GM10266 (cell line): ENCODE measurements around the gene TPRN.

Experiments
- DNase-seq: peaks from one replicate; pipeline ENCODE4 v3.0.0; 2012; ENCODE audit errors: extremely low spot score
- TF ChIP-seq, protein P1 (sequence below): IDR thresholded peaks from 2 replicates; pipeline ENCODE4 v1.5.1; 2012; ENCODE audit warnings: mild to moderate bottlenecking, low read depth; ENCODE audit not compliant: control insufficient read depth, insufficient read depth; ENCODE audit errors: missing control alignments

Gene TPRN

DNA sequence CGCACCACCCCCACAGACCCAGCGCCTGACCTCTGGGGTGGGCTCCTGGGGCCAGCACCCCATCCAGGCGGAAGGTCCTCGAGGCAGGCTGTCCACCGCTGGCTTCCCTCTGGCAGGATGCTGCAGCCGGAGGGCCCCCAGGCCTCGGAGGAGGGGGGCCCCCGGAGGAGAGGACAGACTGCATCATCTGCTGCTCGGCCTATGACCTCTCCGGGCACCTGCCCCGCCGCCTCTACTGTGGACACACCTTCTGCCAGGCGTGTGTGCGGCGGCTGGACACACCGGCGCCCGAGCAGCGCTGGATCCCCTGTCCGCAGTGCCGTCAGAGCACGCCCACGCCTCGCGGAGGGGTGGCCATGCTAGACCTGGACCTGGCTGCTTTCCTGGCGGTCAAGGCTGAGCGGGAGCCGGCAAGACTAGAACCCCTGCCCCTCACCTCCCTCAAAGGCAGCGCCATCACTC, 28.0 kb upstream of the TPRN start:
- no peak for DNase-seq
- TF ChIP-seq, protein P1, sequence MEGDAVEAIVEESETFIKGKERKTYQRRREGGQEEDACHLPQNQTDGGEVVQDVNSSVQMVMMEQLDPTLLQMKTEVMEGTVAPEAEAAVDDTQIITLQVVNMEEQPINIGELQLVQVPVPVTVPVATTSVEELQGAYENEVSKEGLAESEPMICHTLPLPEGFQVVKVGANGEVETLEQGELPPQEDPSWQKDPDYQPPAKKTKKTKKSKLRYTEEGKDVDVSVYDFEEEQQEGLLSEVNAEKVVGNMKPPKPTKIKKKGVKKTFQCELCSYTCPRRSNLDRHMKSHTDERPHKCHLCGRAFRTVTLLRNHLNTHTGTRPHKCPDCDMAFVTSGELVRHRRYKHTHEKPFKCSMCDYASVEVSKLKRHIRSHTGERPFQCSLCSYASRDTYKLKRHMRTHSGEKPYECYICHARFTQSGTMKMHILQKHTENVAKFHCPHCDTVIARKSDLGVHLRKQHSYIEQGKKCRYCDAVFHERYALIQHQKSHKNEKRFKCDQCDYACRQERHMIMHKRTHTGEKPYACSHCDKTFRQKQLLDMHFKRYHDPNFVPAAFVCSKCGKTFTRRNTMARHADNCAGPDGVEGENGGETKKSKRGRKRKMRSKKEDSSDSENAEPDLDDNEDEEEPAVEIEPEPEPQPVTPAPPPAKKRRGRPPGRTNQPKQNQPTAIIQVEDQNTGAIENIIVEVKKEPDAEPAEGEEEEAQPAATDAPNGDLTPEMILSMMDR: no peak

DNA sequence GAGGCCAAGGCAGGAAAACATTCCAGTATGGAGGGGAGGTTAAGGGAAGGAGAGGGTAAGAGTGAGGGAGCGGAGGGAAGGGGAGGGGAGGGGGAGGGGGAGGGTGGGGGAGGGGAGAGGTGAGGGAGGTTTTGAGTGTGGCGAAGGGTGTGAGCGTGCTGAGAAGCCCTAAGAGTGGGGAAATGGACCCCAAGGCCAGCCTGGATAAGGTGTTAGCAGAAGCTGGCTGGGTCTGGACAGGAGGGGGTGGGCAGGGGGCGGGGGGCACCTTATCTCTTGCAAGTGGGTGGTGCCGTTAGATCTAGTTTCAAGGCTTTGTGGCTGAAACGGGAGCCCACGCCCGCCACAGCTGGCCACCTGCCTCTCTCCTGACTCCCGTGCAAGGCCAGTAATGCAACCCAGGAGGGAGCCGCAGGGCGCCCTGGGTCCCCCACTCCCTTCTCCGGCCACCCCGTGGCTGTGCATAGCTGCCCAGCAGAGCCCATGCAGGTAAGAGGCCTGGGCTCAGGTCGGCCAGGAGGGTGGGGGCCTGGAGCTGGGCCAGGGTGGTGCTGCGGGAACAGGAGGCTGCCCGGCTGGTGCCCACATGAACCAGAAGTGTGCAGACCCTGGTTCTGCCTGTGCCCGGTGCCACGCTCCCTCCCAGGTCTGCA, 27.4 kb upstream of the TPRN start:
- TF ChIP-seq, protein P1: no peak
- no peak for DNase-seq

DNA sequence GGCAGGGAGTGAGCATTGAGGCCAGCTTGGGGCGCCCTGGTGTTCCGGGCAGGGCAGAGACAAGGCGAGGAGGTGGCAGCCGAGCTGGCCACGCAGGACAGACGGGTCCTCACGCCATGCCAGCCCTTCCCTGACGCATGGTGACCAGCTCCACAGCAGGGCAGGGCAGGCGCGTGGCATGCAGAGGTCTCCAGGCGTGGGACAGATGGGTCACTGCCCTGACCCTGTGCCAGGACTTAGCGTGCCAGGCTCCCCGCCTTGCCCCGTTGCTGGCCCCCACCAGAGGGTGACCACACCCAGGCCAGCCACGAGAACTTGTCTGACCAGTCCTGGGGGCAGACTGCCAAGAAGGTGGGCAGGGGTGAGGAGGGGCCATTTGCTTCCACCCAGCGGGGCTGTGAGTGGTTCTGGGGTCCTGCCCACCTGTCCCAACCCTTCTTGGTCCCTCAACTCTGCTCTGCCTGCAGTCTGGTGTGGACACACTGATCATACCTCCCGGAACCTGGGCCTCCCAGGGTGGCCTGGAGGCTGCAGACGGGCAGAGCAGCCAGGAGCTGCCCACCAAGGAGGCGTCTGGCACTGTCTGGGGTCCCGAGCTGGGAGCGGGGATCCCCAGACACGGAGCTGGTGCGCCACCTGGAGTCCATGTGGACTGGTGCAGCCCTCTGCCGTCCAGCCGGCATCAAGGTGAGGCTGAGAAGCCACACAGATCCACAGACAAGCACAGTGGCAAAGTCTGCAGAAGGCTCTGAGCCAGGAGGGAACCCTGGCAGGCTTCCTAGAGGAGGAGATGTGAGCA, 26.7 kb upstream of the TPRN start, which contains the start of gene RNF224:
Gene RNF224 (plus strand): TSS at position 449 of the 799 bp plus-strand sequence. CDS start 834 bp downstream, outside the sequence.
- TF ChIP-seq, protein P1: peak; percentile 96
- peak; percentile 88 for DNase-seq

DNA sequence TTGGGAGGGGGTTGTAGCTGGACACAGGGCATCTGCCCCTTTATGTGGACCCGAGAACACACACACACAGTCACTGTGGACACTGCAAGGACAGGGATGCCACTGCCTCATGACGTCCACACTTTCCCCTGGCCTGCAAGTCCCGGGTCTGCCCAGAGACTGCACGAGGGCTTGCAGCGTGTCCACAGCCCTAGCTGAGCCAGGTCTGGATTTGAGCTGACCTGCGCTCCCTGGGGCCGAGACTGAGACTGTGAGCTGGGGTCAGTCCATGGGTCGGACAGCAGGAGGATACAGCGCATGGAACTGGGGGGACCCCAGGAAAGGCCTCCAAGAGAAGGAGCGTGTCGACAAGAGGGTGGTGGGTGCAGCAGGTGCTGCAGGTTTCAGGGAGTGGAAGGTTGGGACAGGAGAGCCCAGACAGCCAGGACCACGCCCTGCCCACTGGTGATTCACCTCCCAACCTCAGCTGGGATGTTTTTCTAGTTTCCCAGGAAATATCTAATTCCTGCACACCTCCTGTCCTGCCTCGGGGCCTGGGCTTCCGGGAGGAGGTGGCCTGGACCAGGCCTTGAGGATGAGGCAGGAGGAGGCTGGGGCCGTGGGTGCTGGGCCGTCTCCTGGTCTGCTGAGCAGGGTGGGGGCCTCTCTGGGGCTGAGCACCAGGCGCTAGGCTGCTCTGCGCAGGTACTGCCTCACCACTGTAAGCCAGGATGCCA, 26.0 kb upstream of the TPRN start:
- DNase-seq: no peak
- TF ChIP-seq, protein P1: no peak

DNA sequence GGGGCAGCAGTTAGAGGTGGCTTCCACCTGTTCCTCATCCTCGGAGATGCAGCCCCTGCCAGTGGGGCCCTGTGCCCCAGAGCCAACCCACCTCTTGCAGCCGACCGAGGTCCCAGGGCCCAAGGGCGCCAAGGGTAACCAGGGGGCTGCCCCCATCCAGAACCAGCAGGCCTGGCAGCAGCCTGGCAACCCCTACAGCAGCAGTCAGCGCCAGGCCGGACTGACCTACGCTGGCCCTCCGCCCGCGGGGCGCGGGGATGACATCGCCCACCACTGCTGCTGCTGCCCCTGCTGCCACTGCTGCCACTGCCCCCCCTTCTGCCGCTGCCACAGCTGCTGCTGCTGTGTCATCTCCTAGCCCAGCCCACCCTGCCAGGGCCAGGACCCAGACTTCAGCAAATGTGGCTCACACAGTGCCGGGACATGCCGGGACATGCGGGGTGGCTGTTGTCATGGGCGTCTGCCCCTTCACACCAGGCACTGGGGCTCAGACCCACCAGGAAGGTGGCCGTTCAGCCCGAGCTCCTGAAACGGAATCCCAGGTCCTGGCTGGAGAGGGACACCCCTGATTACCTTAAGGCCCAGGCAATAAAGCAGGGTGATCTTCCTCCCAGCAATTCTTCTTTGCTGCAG, 25.3 kb upstream of the TPRN start:
- TF ChIP-seq, protein P1: no peak
- DNase-seq: no peak

DNA sequence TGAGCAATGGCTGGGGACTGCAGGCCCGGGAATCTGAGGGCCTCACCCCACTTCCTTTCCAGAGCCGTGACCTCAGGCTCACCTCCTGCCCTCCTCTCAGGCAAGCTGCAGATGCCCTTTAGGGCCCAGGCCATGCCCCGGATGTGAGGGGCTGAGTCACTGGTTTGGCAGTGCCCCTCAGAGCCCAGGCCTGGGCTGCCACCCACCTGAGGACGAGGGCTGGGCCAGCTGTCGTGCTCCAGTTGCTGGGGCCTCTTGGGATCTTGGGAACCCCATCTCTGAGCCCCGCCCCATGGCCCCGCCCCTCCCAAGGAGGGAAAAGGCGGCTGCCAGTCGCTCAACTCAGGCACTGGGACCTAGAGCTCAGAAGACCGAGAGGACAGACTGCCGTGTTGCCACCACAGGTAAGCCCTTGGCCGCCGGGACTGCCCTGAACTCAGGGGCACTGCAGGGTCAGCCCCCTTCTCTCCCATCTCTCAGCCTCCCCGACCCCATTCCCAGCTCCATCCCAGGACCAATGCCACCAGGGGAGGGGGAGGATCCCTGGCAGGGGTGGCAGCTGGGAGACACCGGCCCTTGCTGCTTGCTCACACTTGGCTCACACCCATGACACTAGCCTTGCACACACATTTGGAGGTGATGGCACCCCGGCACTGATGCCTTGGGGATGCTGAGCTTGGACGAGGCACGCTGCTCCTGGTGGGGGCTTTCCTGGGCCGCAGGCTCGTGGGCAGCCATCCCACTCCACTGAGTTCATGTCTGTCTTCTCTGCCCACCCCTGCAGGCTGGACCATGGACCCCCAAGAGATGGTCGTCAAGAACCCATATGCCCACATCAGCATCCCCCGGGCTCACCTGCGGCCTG, 24.5 kb upstream of the TPRN start, which contains the start of gene CYSRT1:
Gene CYSRT1 (plus strand): TSS at position 345 of the 865 bp plus-strand sequence. CDS start 448 bp downstream, at position 793.
- TF ChIP-seq, protein P1: no peak
- no peak for DNase-seq
